ENCODE data around the gene CHSY3.

CHSY3 gene

DNA sequence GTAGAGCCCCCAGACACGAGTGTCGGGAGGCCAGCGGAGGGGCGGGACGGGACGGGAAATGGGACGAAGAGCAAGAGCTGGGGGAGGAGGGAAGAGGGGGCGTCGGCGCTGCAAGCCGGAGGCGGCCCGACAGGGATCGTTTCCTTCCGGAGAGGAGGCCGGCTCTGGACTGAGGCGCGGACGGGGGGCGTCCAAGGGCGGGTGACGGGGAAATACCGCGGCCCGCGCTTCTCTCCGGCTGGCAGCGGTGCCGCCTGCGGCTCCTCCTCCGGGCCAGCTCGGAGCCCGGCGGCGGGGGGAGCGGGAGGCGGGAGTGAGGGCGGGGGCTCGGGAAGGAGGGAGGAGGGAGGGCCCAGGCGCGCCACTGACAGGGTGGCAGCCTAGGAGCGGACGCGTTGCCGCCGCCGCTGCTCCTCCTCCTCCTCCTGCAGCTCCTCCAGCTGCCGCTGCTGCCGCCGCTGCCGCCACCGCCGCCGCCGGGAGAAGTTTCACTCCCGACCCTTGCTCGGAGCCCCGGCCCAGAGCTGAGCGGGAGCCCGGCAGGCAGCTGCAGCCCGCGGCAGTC is at the start of gene CHSY3:
CHSY3 (plus strand) TSS at position 364 of the 565 bp plus-strand sequence.
- peak; percentile 94 for DNase-seq

DNA sequence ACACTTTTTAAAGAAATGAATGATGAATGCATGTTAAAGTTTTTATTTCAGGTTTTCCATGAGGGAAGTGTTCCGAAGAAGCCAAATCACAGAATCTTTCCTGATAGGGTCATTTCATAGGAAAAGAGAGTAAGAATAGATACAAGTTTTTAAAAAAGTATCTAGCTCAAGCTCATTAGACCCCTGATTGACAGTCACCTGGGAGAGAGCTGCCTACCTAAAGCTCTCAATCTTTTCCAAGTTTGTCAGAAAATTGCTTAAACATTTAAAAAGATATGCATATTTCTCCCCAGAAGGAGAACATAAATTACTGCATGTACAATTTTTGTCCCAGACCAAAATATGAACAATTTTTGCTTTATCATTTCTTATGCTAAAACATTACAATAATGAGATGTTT is 47.9 kb upstream of the CHSY3 start:
- DNase-seq = no peak

DNA sequence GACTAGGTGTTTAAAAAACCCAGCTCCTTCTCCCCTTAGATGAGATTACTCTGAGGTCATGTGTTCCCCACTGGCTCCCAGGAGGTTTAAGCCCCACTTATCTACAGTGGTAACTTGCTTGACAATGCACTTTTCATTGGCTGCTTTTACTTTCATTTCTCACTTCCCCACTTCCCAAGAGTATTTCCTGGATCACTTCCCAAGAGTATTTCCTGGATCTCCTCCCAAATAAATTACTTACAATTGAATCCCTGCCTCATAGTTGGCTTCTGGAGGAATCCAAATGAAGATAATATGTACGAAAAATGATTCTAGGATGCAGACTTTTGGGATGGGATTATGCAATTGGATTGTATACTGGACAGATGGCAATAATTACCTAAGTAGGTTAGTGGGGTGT is 47.1 kb upstream of the CHSY3 start:
- DNase-seq = no peak

- DNase-seq = no peak
Measured at GRCh38 chr5:129858131-129858675, 46.1 kb upstream of the CHSY3 start.

DNA sequence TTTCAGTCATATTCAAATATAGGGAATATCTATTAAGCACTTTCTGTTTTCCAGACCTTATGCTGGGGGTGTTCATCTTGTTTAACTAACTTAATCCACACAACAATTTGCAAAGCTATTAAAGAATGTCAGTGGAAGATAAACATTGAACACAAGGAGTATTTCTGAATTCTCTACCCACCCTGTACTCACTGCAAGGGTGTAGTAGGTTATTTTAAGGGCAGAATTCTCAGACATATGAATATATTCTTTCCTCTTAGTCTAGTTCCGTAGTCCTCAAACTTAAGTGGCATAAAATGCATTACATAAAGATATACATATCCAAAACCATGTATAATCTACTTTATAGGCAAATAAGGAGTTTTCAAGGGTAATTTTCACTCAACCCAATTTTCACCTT is 19.9 kb upstream of the CHSY3 start:
- DNase-seq = no peak

DNA sequence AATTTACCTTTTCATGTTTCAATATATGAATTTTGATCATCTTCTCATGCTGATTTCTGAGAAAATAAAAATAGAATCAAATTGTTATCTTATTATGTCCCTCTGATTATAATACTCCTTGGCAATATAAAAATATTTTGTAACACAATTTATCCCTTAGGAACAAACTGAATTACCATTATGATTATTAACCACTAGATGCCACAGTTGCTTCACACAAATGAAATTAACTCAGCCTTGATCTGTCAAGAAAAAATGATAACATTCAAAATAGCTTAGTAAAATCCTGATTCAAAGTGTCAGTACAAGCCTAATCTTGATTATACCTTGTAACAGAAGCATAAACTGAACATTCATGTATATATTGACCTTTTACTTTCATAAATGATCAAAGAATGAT is 4.8 kb upstream of the CHSY3 start:
- DNase-seq = peak; percentile 56

DNA sequence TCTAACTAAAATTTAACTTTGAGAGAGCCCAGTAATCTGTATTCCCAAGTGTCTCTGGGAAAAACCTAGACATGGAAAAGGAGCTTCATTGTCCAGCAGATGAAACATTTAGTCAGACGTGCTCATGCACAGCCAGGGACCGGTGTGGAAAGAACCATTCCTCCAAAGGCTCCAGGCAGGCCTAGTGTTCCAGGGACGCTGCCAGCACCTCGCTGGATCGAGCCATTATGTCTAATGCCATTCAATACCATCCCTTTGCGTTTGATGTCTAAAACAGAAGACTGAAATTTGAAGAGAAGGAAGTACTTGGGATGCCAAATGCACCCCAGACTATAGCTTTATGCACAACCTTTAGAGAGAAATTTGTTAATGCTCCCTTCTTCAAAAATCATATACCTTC is 1.4 kb upstream of the CHSY3 start:
- DNase-seq = peak; percentile 9

DNA sequence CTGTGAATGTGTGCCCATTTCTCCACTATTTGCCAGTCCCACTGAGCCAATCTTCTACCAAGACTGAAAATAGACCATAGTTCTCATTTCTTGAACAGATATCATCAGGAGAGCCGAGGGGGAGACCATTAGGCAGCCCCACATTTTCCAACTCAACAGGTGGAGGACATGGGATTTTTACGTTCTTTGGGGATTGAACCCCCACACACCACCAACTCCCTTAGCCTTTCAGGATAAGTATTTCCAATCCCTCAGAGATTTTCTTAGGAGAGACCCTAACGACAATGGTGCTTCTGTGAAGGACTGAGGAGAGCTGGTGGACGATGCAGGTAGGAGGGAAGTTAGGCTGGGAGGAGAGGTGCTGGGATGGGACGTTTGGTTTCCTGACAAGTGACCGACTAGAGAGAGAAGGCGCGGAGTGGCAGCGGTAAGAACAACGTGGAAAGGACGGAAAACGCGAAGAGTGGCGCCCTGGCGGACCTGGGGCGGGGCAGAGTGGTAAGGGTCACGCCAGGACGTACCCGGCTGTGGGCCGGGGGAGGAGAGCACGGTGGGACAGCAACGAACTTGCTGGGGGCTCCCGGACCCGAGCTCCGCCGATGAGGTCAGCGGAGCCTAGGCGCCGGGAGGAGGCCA is 681 bp upstream of the CHSY3 start:
- DNase-seq = peak; percentile 78

DNA sequence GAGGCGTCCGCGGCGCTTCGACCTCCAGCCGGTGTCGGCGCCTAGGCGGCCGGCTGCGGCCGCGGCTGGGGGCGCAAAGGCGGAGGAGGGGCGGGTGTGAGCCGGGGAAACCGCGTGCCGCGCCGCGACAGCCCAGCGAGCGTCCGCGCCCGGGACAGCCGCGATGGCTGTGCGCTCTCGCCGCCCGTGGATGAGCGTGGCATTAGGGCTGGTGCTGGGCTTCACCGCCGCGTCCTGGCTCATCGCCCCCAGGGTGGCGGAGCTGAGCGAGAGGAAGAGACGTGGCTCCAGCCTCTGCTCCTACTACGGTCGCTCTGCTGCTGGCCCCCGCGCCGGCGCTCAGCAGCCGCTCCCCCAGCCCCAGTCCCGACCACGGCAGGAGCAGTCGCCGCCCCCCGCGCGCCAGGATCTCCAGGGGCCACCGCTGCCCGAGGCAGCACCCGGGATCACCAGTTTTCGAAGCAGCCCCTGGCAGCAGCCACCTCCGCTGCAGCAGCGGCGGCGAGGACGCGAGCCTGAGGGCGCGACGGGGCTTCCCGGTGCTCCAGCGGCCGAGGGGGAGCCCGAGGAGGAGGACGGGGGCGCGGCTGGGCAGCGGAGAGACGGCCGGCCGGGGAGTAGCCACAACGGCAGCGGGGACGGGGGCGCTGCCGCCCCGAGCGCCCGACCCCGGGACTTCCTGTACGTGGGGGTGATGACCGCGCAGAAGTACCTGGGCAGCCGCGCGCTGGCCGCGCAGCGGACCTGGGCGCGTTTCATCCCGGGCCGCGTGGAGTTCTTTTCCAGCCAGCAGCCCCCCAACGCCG is 605 bp downstream of the CHSY3 start:
- DNase-seq = peak; percentile 81

GRCh38 chr5:129905473-129906176 is 1.4 kb downstream of the CHSY3 start:
- peak; percentile 63 for DNase-seq

- DNase-seq = no peak
Measured at GRCh38 chr5:129906177-129906887, 2.1 kb downstream of the CHSY3 start.

DNA sequence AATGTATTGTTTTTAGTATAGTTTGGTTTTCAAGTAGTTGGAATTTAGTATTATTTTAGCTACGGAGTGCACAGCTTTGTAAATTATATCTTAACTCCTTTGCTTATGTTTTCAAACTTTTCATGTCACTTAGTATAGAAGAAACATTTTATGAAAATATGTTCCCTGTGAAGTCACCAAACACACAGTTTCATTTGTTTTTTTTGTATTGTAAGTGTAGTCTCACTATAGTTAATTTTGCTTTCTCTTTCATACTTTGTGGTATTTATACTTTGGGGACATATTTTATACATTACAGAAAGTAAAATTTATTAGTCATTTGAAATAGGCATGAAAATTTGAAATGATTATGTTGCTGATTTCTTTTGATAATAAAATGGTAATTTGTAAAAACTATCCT is 5.0 kb downstream of the CHSY3 start:
- DNase-seq = no peak

GRCh38 chr5:129912601-129913255 is 8.5 kb downstream of the CHSY3 start:
- no peak for DNase-seq

DNA sequence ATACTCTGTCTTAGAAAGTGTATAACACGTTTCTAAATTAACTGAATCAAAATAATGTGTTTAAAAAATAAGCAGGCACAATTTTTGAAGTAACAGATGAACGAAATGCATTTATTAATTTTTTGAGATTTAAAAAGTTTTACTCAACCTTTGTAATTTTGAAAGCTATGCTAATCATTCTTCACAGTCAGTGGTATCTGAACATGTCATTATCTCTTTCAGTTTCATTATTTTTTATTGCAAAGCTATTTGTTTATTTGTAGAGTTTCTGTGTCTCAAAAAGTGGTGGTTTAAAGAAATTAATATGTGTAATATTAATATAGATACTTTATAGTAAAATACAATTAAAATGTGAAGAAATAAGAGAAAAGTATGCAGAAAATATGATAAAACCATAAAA is 11.2 kb downstream of the CHSY3 start:
- no peak for DNase-seq

GRCh38 chr5:129917224-129917623 is 13.0 kb downstream of the CHSY3 start:
- no peak for DNase-seq

DNA sequence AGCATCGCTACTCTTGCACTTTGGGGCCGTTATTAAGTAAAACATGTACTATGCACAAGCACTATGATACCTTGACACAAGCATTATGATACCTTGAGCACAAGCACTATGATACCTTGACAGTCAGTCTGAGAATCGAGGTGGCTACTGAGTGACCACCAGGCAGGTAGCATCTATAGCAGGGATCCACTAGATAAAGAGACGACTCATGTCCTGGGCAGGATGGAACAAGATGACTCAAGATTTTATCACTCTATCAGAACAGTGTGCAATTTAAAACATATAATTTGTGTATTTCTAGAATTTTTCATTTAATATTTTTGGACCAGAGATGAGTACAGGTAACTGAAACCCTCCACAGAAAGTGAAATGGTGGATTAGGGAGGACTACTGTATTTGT is 16.9 kb downstream of the CHSY3 start:
- no peak for DNase-seq

GRCh38 chr5:129930221-129930620 is 26.0 kb downstream of the CHSY3 start:
- DNase-seq = no peak

GRCh38 chr5:129935626-129936025 is 31.4 kb downstream of the CHSY3 start:
- peak; percentile 33 for DNase-seq

DNA sequence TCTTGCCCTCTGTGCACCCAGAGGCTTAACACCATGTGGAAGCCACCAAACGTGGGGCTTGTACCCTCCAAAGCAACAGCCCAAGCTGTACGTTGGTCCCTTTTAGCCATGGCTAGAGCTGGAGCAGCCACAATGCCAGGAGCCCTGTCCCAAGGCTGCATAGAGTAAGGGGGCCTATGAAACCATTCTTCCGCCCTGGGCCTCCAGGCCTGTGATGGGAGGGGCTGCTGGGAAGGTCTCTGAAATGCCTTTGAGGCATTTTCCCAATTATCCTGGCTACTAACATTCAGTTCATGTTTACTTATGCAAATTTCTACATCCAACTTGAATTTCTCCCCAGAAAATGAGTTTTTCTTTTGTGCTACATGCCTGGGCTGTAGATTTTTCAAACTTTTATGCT is 33.8 kb downstream of the CHSY3 start:
- DNase-seq = no peak

- DNase-seq = no peak
Measured at GRCh38 chr5:129943936-129944335, 39.7 kb downstream of the CHSY3 start.

DNA sequence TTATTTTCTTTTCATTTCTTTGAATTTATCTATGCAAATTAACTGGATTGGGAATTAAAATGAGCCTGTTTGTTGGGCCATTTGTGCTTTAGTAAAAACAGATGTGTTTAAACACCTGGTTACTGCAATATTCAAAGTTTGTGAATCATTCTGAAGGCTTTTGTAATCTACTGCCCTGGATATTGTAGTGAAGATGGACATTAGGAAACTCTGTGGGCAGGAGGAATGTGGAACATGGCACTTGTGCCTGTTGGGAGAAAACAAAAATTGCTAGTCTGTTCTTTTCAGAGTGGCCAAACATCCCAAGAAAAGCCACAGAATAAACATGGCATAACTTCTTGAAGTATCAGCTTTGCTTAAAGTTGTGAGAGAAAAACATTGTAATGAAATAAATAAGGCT is 40.8 kb downstream of the CHSY3 start:
- DNase-seq = no peak

DNA sequence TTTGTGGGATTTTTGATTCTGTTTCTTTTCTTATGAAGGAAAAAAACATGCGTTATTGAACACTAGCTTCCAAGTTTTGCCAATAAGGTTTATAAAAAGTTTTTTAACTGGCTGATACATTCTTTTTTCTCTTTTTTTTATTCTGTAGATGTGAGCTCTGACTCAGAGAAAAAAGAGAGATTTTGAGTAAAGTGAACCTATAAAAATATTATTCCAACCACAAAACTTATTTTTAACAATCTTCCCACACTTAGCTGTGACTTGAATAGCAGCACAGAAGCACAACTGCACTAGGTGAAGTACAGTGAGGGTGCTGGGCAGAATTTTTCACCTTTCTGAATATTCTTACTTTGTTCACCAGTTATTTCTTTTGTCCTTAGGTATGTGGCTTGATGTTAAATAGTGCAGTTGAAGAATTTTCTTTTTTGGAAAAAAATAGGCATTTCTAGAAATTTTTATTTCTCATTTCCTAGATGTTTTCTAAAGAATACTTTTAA is 41.6 kb downstream of the CHSY3 start:
- DNase-seq = no peak
